ENCODE results near the gene PLA2R1.

- TF ChIP-seq POLR2A (IDR thresholded peaks at IDR 0.05; ENCODE audit: low read depth, low read length) (no peak), POLR2AphosphoS5 (IDR thresholded peaks at IDR 0.05; ENCODE audit: low read depth, low read length) (no peak), TAF1 (IDR thresholded peaks at IDR 0.05; ENCODE audit: borderline replicate concordance, low read depth, low read length) (no peak)
These were observed 55.3 kb downstream of the PLA2R1 start for GRCh38 chr2:160007111-160007510.

Data from GM12892 (cell line).